ENCODE measurements around the gene SPATA32. TPM values are rescaled to one million over a fixed set of nuclear protein-coding genes. Genes with fewer than 3 reads are reported as not detected.

SPATA32 gene
- polyA plus RNA-seq, 3 donors = 0.08 to 0.16 TPM; not detected in 1

DNA sequence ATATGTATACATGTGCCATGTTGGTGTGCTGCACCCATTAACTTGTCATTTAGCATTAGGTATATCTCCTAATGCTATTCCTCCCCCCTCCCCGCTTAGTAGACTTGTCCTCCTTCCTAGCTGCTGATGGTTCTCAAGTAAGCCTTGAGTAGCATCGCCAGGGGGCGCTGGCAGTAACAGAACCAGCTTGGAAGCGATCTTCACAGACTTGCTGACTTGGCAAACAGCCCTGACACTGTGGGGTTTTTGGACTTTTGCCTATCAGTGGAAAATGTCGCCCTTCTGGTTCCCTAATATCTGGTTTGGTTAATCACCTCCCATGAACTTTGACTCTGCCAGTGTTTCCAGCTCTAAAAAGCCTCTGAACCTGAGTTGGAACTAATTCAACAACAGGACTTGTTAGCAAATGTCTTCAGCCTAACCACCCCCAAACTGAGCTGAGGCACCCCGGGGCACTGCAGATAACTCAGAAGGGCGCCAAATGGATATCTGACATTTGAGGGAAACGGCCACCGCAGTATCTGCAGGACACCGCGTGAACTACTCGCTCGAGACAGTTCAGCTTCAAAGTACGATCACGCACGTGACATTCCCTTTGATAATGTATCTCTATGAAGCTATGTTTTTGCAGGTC lies 15.4 kb upstream of the SPATA32 start:
- DNase-seq (ENCODE audit: low read depth in 3 of 3, low spot score in 2 of 3) = peak; percentile 77 to 82 (median 79)

DNA sequence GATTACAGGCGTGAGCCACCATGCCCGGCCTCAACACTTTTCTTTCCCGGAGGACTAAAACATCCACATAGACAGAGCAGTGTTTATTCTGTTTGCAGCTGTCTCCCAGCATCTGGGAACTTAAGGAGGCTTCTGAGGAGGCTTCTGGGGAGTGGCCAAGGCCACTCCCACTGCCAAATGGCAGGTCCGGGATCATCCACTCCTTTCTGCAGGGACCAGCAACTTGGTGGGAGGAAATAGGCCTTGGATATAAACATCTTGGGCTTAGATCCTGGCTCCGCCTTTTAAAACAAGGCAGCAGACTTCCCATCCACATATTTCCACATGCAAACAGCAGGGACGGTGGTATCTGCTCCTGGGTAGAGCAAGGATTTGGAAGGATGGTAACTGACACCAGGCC lies 14.1 kb upstream of the SPATA32 start:
- no peak for DNase-seq (ENCODE audit: low read depth in 3 of 3, low spot score in 2 of 3)

DNA sequence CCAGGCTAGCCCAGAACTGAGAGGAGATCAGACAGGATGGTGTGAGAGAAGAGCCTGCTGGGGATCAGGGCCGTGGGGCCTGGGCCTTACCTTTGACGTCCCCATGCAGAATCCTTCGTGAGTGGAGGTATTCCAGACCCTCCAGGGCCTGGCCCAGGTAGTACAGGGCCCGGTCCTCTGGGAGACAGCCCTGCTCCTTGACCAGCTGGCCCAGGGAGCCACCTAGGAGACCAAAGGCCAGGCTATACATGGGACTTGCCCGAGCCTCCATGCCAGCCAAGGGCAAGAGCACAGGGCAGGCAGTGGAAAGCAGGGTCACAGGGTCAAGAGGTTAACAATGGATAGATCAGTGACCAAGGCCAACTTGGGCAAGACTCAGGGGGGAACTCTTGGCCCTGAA lies 12.1 kb upstream of the SPATA32 start:
- no peak for DNase-seq (ENCODE audit: low read depth in 3 of 3, low spot score in 2 of 3)

DNA sequence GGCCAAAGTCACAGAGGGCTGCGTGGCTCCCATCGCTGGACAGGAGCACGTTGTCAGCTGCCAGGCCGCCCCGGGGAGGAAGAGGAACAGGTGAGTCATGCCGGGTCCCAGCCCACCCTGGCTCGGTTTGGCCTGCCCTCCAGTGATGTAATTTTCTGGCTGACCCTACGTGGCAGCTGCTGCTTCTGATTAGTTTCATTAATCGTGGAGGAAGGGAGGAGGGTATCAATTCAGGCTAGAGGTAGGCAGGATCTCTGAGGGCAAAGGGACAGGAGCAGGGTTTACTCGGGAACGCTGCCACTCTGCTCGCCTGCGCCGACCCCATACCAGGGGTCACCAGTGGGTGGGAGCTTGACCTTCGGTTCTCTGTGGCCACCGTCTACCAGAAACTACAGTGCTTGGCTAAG lies 11.7 kb upstream of the SPATA32 start:
- no peak for DNase-seq (ENCODE audit: low read depth in 3 of 3, low spot score in 2 of 3)

DNA sequence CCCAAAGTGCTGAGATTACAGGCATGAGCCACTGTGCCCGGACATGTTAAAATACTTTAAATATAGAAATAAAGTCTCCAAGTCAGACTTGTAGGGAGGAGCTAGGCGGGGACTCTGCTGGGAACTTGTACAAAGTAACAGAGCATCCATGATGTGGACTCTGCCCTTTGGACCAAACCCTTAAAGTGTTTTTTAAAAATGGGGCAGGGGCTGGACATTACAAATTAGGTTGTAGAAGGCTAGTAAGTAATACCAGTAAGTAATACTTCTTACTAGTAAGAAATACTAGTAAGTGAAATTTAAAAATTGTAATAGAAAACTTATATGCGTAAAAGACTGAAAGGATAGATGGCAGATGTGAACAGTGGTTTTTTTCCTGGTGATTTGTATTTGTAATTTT lies 9.7 kb upstream of the SPATA32 start:
- no peak for DNase-seq (ENCODE audit: low read depth in 3 of 3, low spot score in 2 of 3)

DNA sequence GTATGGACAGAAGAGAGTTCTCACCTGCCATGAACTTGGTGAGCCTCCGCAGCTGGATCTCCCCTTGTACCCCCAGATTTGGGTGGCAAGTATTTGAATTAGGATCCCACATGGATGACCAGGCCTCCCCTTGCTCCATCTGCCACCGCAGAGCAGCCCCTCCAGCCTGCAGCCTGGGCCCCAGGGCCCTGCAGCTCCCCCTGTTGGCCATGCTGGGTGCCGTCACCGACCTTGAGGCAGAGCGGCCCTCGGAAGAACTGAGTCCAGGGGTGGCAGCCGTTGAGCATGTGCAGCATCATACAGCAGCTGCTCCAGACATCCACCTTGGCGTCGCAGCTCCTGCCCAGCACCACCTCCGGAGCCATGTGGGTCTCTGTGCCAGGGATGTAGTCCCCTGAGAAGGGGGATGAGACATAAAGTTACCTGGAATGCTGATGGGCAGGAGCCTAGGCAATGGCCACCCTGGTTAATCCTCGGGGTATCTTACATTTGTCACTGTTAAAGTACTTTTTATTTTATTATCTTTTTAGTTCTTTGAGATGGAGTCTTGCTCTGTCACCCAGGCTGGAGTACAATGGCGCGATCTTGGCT lies 9.0 kb upstream of the SPATA32 start:
- DNase-seq (ENCODE audit: low read depth in 3 of 3, low spot score in 2 of 3) = no peak

DNA sequence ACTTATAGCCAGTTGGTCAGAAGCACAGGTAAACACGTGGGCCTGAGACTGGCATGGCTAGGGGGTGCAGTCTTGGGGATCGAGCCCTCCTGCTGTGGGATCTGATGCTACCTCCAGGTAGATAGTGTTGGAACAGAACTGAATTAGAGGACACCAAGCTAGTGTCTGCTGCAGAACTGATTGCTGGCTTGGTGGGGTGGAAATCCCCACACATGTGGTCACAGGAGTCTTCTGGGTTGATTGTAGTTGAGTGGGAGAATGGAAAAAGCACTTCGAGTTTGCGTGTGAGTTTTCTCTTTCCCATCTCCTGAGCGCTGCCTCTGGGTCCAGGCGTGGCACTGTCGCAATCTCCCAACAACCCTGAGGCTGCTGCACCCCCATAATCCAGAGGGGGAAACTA lies 8.0 kb upstream of the SPATA32 start:
- DNase-seq (ENCODE audit: low read depth in 3 of 3, low spot score in 2 of 3) = no peak

DNA sequence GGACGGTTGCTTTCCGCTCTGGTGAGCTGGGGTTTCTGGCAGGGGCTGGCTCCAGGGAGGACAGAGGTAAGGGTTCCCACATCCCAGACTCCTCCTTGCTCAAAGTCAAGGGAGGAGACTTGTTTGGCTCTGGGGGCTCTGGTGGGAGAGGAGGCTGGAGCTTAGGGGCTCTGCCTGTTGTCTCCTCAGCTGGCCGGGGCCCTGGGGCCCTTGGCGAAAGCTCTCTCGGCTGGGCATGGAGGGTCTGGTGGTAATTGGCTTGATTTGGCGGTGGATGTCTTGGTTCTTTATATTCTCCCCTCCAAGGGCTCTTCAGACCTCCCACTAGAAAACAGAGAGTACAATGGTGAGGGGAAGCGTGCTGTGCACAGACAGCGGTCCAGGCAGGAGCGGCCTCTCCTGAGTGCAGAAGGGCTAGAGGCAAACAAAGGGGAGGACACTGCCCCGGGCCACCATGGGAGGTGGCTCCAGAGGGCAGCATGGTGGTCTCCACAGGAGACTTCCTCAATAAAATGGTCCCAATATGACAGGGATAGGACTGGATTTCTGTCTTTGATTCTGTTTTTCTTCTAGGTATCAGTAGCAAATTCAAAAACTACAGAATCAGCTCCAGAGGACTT lies 5.7 kb upstream of the SPATA32 start:
- no peak for DNase-seq (ENCODE audit: low read depth in 3 of 3, low spot score in 2 of 3)

DNA sequence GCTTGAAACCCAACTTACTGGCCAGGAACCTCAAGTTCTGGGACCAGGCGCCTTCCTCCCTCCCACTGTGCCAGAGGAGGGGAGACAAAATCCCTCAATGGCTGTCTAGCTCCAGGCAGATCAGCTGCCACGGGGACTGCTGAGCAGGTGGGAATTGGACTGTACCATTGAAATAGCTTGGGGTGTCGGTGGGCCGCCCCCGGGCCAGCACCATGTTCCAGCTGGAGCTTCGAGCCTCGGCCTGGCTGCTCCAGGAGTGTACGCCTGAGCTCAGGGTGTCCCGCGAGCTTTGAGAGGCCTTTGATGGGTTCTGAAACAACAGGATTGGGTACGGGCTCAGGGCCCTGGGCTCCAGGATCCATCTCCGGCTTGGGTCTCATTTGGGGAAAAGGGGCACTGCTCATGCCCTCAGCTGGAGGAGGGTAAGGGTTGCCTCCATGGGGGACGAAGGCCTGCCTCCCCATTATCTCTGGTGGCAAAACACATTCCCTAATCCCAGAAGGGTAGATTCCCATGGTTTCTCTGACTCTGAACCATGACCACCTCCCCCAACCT lies 4.6 kb upstream of the SPATA32 start:
- DNase-seq (ENCODE audit: low read depth in 3 of 3, low spot score in 2 of 3) = no peak

DNA sequence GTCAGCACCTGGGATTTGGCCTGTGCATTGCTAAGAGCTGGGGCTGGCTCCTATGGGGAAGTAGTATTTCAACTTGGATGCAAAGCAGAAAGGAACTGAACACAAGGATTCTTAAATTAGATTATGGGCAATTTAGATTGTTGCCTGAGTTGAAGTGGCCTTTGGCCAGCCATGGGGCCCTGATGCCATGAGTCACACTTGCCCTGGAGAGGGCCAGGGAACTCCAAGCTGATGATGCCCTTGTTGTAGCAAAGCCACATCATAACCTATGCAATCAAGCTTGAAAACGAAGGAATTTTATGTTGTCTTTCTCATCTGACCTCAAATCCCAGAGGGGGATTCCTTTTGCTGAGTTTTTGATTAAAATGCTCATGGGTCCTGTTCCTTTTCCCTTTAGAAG lies 3.9 kb upstream of the SPATA32 start:
- no peak for DNase-seq (ENCODE audit: low read depth in 3 of 3, low spot score in 2 of 3)

DNA sequence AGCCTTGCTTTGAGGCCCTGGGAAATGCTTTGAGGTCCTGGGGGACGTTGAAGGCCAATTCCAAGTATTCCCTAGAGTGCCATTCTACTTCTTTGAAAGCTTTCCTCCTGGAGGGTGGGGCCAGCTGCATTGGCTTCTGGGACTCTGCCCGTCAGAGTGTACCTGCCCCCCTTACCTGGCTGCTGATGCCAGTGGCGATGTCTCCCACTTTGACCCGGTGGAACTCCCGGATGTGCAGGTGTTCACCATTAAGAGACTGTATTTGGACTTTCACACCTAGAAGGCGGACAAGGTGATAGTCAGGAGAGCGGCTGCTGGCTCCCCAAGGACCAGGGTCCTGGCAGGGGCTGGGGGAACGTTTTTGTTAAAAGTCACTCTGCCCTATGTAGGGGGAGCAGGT lies 3.1 kb upstream of the SPATA32 start:
- DNase-seq (ENCODE audit: low read depth in 3 of 3, low spot score in 2 of 3) = no peak

DNA sequence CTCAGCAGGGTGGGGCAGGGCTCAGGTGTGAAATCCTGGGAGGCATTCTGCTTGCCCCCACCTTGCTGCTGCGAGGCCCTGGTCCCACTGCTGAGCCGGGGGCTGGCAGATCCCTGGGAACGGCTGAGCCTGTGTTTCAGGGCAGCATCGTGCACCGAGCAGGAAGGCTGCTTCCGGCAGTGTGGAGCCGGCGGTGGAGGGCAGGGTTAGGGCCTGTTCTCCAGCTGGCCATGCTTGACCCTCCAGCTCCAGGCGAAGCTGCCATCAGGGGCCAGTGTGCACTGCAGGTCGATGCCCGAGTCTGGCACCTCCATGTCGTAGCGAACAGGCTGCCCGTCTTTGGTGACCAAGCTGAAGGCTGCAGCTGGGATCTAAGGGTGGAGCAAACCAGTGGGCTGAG lies 2.5 kb upstream of the SPATA32 start:
- DNase-seq (ENCODE audit: low read depth in 3 of 3, low spot score in 2 of 3) = no peak

DNA sequence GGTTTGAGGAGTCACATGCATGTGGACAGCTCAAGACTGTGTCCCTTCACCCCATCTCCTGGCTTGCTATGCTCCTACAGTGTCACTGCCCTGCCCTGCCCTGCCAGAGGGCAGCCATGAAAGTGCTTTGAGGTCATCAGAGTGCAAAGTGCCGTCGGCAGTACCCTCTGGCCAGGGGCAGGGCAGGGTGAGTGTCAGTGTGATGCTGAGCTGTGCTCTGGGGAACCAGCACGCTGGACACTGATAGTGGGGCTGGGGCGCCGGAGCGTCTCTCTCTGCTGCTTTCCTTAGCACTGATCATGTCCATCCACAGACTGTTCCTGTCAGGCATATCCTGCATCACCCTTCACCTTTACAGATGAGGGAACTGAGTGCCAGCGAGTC lies 1.6 kb upstream of the SPATA32 start:
- no peak for DNase-seq (ENCODE audit: low read depth in 3 of 3, low spot score in 2 of 3)

DNA sequence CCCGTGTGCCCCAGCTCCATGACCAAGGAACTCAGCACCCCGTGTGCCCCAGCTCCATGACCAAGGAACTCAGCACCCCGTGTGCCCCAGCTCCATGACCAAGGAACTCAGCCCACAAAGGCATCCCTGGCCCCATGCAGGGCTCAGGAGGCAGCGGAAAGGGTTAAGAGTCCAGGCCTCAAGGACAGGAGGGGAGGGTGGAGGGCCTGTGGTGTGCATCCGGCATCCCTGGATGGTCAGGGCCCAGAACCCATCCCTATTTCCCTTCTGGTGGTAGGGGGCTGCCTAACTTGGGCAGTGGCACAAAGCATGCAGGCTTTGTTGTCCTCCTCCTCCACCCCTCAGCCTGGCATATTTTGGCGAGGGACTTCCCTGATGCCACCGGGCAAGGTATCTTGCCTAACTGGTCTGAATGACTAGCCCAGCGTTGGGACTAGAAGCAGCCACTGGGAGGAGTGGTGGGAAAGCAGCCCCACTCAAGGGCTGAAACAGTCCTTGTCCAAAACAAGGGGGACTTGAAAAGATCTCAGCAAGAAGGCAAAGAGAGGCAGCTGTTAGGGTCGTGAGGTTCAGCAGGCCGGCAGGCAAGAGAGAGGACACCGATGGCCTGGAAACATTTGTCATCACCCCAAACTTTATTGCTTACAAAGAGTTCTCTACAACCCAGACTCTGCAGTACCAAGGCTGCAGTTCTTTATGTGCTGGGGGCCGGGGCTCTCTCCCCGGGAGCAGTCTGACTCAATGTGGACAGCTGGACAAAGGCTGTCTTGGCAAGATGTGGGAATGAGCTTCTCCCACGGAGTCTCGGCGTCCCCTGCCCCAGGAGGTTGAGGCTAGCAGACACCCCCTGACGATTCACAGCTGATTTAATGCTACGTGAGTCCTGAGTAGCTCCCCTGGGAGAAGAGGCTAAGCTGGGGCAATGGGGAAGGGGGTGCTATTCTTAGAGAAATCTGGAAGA lies 902 bp upstream of the SPATA32 start:
- no peak for DNase-seq (ENCODE audit: low read depth in 3 of 3, low spot score in 2 of 3)

DNA sequence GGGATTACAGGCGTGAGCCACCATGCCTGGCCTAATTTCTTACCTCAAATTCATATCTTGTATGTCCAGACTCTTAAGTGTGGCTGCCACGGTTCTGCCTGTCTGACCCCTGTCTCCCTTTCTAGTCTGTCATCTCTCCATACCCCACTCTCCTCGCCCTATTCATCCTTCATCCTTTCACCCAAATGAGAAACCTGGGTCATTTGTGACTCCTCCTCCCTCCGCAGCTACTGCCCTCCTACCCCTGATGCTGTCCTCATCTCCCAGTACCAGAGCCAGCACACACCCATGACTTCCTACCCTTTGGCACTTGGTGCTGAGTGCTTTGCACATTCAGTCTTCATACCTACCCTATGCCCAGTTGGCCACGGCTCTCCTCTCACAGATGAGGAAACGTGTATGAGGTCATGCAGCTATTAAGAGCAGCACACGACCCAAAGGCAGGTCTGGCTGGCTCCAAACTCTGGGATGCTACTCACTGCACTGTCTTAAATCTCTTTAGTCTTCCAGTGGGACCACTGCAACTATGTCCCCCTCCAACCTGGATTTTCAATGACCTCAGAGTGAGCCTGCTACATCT lies 1.6 kb downstream of the SPATA32 start:
- no peak for DNase-seq (ENCODE audit: low read depth in 3 of 3, low spot score in 2 of 3)

DNA sequence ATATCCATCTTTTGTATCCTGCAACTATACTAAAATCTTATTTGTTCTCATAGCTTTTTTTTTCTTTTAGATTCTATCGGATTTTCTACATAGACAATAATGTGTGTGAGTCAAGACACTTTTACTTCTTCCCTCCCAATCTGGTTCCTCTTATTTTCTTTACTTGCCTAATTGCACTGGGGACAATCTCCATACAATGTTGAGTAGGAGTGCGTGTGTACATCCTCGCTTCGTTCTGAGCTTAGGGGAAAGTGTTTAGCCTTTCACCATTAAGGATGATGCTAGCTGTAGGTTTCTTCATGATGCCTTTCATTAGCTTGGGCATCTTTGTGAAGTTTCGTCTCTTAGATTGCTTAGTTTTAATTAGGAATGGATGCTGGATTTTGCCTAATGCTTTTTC lies 2.9 kb downstream of the SPATA32 start:
- DNase-seq (ENCODE audit: low read depth in 3 of 3, low spot score in 2 of 3) = no peak

DNA sequence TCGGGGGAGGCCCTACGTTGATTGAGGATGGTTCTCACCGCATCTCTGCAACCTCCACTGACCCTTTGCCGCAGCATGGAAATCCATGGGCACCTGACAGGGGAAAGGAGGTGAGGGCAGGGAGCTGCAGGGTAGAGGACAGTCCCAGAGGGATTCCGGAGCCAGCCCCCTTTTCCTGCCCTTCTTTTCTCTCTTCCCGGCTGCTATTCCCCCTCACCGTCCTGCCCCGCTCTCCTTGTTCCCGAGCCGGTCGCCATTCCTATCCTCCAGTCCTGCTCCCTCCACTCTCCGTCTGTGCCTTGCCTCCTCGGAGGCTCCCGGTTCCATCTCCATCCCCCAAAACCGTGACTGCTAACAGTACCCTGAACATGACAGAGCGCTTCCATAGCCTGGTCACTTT lies 4.8 kb downstream of the SPATA32 start:
- DNase-seq (ENCODE audit: low read depth in 3 of 3, low spot score in 2 of 3) = no peak

DNA sequence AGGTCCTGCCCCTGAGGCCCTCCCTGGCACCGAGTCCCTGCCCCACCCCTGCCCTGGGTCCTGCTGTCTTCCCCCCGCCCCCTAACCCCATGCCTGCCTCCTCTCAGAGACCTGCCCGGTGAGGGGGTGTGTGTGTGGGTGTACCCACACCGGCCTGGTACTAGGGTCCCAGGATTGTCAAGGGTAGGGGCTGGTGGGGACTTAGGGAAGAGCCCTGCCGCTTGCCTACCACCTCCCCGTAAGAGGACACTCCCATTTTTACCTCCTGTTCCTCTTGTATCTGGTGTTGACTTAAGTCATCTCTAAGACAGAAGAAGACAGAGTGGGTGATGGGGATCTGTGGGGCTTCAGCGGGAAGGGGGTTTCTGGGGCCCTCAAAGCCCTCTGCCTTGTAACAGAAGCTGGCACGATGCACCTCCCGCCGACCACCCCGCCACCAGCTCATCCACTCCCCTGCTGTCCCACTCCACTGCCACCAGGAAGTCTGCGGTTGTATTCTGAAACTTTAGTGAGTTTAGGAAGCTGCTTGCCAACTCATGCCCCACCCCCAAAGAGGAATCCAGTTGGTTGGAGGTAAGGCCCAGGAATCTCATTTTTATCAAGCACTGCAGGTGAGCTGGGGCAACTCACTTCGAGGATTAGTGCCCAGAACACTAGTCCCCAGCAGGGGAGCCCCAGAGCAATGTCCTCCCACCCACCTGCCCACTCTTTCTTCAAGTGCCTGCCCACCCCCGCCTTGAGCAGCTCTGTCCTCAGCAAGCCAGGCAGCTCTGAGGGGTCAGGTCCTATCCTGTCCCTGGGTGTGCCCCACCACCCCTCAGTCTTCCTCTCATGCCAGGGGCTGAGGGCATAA lies 5.6 kb downstream of the SPATA32 start:
- DNase-seq (ENCODE audit: low read depth in 3 of 3, low spot score in 2 of 3) = no peak

DNA sequence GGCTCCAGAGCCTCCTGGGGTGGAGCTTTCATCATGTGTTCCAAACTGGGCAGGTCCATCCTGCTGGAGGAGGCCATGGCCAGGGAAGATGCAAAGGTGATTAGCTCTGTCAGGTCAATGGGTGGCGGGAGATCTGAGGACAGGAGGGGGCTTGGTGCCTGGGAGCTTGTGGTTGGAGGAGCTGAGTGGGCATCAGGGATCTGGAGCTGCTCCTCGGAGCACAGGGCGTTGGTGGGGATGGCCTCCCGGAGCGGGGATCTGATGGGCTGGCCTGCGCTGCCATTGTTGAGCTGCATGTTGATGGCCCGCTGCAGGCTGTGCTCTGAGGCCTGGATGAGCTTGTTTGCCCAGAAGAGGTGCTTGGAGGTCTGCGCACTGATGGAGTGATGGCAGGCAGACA lies 6.5 kb downstream of the SPATA32 start:
- no peak for DNase-seq (ENCODE audit: low read depth in 3 of 3, low spot score in 2 of 3)

DNA sequence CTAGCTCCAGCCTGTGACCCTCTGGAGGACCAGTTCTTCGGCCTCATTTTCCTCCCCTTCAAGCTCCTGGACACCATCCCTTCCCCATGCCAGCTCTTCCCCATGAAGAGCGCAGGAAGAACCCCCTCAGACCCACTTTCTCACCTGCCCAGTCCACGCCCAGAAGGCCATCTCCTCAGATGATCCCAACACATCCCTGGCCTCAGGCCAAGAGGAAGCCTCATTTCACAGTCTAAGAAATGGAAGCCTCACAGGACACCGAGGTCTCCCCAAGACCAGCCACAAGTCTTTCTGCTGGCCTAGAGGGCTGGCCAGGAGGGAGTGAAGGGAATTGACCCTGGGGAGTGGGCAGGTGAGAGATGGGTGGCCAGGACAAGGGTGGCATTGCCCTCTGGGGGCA lies 8.0 kb downstream of the SPATA32 start:
- no peak for DNase-seq (ENCODE audit: low read depth in 3 of 3, low spot score in 2 of 3)

Data from right renal cortex interstitium (tissue), 3 donors.